HepG2 (cell line): ENCODE results near the gene BCAS3. TPM values are rescaled to one million over a fixed set of nuclear protein-coding genes. Genes with fewer than 3 reads are reported as not detected.
A peak's percentile ranks its signal among the peaks of the same experiment; 100 is the strongest.

Experiments
- AHR ChIP-seq: IDR thresholded peaks from 2 replicates; pipeline ENCODE4 v1.6.1; 2018; ENCODE audit warnings: missing genetic modification reagents, missing compliant biosample characterization
- ATAD3A ChIP-seq: sonication (generic); formaldehyde crosslinking; IDR thresholded peaks from 2 replicates; pipeline ENCODE4 v1.4.0; 2020; ENCODE audit warnings: missing genetic modification reagents
- BCL6 ChIP-seq: IDR thresholded peaks from 2 replicates; pipeline ENCODE4 v1.6.1; 2016; ENCODE audit warnings: missing genetic modification reagents, missing compliant biosample characterization
- GPN1 ChIP-seq: sonication (generic); formaldehyde crosslinking; IDR thresholded peaks from 2 replicates; pipeline ENCODE4 v1.5.1; 2020; ENCODE audit warnings: missing genetic modification reagents, borderline replicate concordance
- HCFC1 ChIP-seq: fragments of 150-350 bp; IDR thresholded peaks from 2 replicates; pipeline ENCODE4 v1.6.1; 2014; ENCODE audit warnings: low read depth, low read length
- KMT2A ChIP-seq: sonication (generic); formaldehyde crosslinking; IDR thresholded peaks from 2 replicates; pipeline ENCODE4 v1.4.0; 2020; ENCODE audit warnings: missing genetic modification reagents
- RARA ChIP-seq: IDR thresholded peaks from 2 replicates; pipeline ENCODE4 v1.6.1; 2016; ENCODE audit warnings: missing genetic modification reagents, missing compliant biosample characterization
- SRF ChIP-seq: IDR thresholded peaks from 2 replicates; pipeline ENCODE4 v1.6.1; 2011; ENCODE audit warnings: mild to moderate bottlenecking, low read depth, low read length, moderate library complexity
- ZNF124 ChIP-seq: sonication (generic); formaldehyde crosslinking; IDR thresholded peaks from 2 replicates; pipeline ENCODE4 v1.4.0; 2020; ENCODE audit warnings: missing genetic modification reagents
- ZNF20 ChIP-seq: sonication (generic); formaldehyde crosslinking; IDR thresholded peaks from 2 replicates; pipeline ENCODE4 v1.4.0; 2020; ENCODE audit warnings: mild to moderate bottlenecking, moderate library complexity, missing genetic modification reagents
- ZNF329 ChIP-seq: sonication (generic); formaldehyde crosslinking; IDR thresholded peaks from 2 replicates; pipeline ENCODE4 v1.9.0; 2021; ENCODE audit warnings: low read depth, mild to moderate bottlenecking, missing genetic modification reagents
- ZNF383 ChIP-seq: sonication (generic); formaldehyde crosslinking; IDR thresholded peaks from 2 replicates; pipeline ENCODE4 v1.4.0; 2020; ENCODE audit warnings: missing genetic modification reagents, mild to moderate bottlenecking, borderline replicate concordance
- ZNF550 ChIP-seq: sonication (generic); formaldehyde crosslinking; IDR thresholded peaks from 2 replicates; pipeline ENCODE4 v1.4.0; 2020; ENCODE audit warnings: mild to moderate bottlenecking, missing genetic modification reagents, borderline replicate concordance
- polyA plus RNA-seq, 8 experiments: library from polyadenylated mRNA; depleted of rRNA in 3 of 8; stranded (reverse) in 7 of 8; unstranded in 1 of 8; fragments of >200 nt; fragmentation: Illumina TruSeq in 4 of 8; extraction: Trizol in 4 of 8; gene quantifications; 2 replicates each; pipeline versions ENCODE4 v1.2.1 to v1.2.3, GENCODE V29; 2011 to 2016; ENCODE audit warnings: low read depth in 4 of 8, missing spikeins in 1 of 8, mixed read lengths in 1 of 8; ENCODE audit not compliant: insufficient read depth in 1 of 8
- total RNA-seq, 5 experiments: library from RNA; depleted of rRNA; stranded (reverse); fragments of >200 nt; fragmentation: Illumina TruSeq; extraction: Trizol; gene quantifications; 2 replicates each; pipeline ENCODE4 v1.2.3, GENCODE V29; 2016; ENCODE audit warnings: low read depth in 1 of 5
- TF ChIP-seq, protein P1 (sequence below): sonication (generic); formaldehyde crosslinking; IDR thresholded peaks from 2 replicates; pipeline ENCODE4 v1.4.0; 2020; ENCODE audit warnings: missing genetic modification reagents
- TF ChIP-seq, protein P2 (sequence below): sonication (generic); formaldehyde crosslinking; IDR thresholded peaks from 2 replicates; pipeline ENCODE4 v1.4.0; 2020; ENCODE audit warnings: mild to moderate bottlenecking, missing genetic modification reagents
- TF ChIP-seq, protein P3 (sequence below): fragments of 450-650 bp; IDR thresholded peaks from 2 replicates; pipeline ENCODE4 v1.6.1; 2017; ENCODE audit warnings: mild to moderate bottlenecking
- TF ChIP-seq, protein P4 (sequence below): sonication (generic); formaldehyde crosslinking; IDR thresholded peaks from 2 replicates; pipeline ENCODE4 v1.4.0; 2020; ENCODE audit warnings: low read depth, mild to moderate bottlenecking, missing genetic modification reagents

Gene BCAS3
- total and polyA plus RNA-seq, 2 of the 13 experiments (the other 11 are each of a cell fraction or from before 2014, with no cell fraction given) = 10.7 to 11.2 TPM

DNA sequence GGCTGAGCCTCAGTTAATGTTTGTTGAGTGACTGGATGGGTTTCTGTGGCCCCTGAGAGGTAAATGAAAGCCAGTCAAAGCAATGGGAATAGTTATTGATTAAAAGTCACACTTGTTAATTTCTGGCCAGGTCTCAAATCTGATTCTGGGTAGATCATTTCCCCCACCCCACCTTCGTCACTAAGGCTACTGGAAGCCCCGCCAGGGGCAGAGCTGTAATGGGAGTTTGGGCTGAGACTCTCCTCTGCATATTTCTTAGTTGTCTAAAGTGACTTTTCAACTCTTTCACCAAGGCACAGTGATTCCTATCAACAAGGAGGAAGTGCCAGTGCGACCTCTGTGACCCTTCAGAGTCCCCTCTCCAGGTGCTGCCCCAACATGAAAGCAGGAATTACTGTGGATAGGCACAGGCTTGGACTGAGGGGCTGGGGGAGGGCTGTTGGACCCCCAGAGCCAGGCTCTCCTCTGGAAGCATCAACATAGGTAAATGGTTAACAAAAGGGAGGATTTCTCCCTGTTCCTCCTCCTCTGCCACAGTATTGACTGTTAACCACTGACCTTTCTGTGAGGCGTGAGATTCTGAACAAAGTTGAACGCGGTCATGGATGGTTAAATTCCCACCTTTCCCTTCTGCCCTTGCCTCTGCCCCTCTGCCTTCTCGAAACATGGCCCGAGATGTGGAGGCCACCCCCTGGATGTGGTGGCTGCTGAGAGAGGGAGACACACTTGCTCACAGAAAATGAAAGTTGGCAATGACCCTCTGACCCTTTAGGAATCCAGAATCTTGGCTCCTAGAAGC, 701.2 kb downstream of the BCAS3 start (continued):
- TF ChIP-seq, protein P1, sequence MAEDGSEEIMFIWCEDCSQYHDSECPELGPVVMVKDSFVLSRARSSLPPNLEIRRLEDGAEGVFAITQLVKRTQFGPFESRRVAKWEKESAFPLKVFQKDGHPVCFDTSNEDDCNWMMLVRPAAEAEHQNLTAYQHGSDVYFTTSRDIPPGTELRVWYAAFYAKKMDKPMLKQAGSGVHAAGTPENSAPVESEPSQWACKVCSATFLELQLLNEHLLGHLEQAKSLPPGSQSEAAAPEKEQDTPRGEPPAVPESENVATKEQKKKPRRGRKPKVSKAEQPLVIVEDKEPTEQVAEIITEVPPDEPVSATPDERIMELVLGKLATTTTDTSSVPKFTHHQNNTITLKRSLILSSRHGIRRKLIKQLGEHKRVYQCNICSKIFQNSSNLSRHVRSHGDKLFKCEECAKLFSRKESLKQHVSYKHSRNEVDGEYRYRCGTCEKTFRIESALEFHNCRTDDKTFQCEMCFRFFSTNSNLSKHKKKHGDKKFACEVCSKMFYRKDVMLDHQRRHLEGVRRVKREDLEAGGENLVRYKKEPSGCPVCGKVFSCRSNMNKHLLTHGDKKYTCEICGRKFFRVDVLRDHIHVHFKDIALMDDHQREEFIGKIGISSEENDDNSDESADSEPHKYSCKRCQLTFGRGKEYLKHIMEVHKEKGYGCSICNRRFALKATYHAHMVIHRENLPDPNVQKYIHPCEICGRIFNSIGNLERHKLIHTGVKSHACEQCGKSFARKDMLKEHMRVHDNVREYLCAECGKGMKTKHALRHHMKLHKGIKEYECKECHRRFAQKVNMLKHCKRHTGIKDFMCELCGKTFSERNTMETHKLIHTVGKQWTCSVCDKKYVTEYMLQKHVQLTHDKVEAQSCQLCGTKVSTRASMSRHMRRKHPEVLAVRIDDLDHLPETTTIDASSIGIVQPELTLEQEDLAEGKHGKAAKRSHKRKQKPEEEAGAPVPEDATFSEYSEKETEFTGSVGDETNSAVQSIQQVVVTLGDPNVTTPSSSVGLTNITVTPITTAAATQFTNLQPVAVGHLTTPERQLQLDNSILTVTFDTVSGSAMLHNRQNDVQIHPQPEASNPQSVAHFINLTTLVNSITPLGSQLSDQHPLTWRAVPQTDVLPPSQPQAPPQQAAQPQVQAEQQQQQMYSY = no peak
- TF ChIP-seq, protein P2, sequence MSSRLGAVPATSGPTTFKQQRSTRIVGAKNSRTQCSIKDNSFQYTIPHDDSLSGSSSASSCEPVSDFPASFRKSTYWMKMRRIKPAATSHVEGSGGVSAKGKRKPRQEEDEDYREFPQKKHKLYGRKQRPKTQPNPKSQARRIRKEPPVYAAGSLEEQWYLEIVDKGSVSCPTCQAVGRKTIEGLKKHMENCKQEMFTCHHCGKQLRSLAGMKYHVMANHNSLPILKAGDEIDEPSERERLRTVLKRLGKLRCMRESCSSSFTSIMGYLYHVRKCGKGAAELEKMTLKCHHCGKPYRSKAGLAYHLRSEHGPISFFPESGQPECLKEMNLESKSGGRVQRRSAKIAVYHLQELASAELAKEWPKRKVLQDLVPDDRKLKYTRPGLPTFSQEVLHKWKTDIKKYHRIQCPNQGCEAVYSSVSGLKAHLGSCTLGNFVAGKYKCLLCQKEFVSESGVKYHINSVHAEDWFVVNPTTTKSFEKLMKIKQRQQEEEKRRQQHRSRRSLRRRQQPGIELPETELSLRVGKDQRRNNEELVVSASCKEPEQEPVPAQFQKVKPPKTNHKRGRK = no peak
- peak; percentile 74 for TF ChIP-seq RARA (CRISPR knock-in tag)
- no peak for TF ChIP-seq BCL6 (CRISPR knock-in tag)
- TF ChIP-seq ATAD3A (CRISPR knock-in tag) = no peak
- TF ChIP-seq ZNF550 = no peak
- no peak for TF ChIP-seq GPN1 (CRISPR knock-in tag)
- no peak for TF ChIP-seq AHR (CRISPR knock-in tag)
- no peak for TF ChIP-seq ZNF383 (CRISPR knock-in tag)
- TF ChIP-seq HCFC1 = no peak
- no peak for TF ChIP-seq ZNF20 (CRISPR knock-in tag)
- TF ChIP-seq ZNF124 (CRISPR knock-in tag) = no peak
- TF ChIP-seq, protein P3, sequence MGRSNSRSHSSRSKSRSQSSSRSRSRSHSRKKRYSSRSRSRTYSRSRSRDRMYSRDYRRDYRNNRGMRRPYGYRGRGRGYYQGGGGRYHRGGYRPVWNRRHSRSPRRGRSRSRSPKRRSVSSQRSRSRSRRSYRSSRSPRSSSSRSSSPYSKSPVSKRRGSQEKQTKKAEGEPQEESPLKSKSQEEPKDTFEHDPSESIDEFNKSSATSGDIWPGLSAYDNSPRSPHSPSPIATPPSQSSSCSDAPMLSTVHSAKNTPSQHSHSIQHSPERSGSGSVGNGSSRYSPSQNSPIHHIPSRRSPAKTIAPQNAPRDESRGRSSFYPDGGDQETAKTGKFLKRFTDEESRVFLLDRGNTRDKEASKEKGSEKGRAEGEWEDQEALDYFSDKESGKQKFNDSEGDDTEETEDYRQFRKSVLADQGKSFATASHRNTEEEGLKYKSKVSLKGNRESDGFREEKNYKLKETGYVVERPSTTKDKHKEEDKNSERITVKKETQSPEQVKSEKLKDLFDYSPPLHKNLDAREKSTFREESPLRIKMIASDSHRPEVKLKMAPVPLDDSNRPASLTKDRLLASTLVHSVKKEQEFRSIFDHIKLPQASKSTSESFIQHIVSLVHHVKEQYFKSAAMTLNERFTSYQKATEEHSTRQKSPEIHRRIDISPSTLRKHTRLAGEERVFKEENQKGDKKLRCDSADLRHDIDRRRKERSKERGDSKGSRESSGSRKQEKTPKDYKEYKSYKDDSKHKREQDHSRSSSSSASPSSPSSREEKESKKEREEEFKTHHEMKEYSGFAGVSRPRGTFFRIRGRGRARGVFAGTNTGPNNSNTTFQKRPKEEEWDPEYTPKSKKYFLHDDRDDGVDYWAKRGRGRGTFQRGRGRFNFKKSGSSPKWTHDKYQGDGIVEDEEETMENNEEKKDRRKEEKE = no peak
- TF ChIP-seq KMT2A = no peak
- no peak for TF ChIP-seq ZNF329 (CRISPR knock-in tag)
- TF ChIP-seq SRF = no peak
- TF ChIP-seq, protein P4, sequence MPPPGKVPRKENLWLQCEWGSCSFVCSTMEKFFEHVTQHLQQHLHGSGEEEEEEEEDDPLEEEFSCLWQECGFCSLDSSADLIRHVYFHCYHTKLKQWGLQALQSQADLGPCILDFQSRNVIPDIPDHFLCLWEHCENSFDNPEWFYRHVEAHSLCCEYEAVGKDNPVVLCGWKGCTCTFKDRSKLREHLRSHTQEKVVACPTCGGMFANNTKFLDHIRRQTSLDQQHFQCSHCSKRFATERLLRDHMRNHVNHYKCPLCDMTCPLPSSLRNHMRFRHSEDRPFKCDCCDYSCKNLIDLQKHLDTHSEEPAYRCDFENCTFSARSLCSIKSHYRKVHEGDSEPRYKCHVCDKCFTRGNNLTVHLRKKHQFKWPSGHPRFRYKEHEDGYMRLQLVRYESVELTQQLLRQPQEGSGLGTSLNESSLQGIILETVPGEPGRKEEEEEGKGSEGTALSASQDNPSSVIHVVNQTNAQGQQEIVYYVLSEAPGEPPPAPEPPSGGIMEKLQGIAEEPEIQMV (CRISPR knock-in tag) = no peak
